HL-60 (cell line): ENCODE results near the gene SKI.

Source experiments
- DNase-seq, 2 experiments: peaks; one replicate each; pipeline ENCODE4 v3.0.0-alpha.2; 2010 to 2020; ENCODE audit warnings: low read depth in 1 of 2, low spot score in 1 of 2
- H3K27ac ChIP-seq: fragments of 250-450 bp; sonication (Bioruptor Pico); replicated peaks from 2 replicates; pipeline ENCODE4 v1.5.1; 2020; ENCODE audit warnings: mild to moderate bottlenecking, moderate library complexity
- H3K27me3 ChIP-seq: fragments of 250-450 bp; sonication (Bioruptor Pico); 2 replicates; pipeline ENCODE4 v1.5.1; 2021; ENCODE audit warnings: mild to moderate bottlenecking, moderate library complexity; ENCODE audit not compliant: insufficient read depth, poor library complexity, severe bottlenecking
- H3K4me3 ChIP-seq: replicated peaks from 2 replicates; pipeline ENCODE4 v1.5.1; 2011; ENCODE audit warnings: mild to moderate bottlenecking, control low read depth, low read length; ENCODE audit not compliant: insufficient read depth
- CTCF ChIP-seq: IDR thresholded peaks from one replicate; pipeline ENCODE4 v1.5.1; 2011; ENCODE audit warnings: low read length, control low read depth, inconsistent platforms; ENCODE audit not compliant: insufficient read depth
- GABPA ChIP-seq: IDR thresholded peaks from 2 replicates; pipeline ENCODE4 v1.6.1; 2012; ENCODE audit warnings: low read depth
- POLR2AphosphoS5 ChIP-seq: IDR thresholded peaks from 2 replicates; pipeline ENCODE4 v1.6.1; 2012; ENCODE audit warnings: low read depth
- REST ChIP-seq: IDR thresholded peaks from 2 replicates; pipeline ENCODE4 v1.6.1; 2012; ENCODE audit warnings: low read depth; ENCODE audit not compliant: insufficient replicate concordance
- SPI1 ChIP-seq: IDR thresholded peaks from 2 replicates; pipeline ENCODE4 v1.6.1; 2012; ENCODE audit warnings: low read depth, mild to moderate bottlenecking, borderline replicate concordance

SKI gene

GRCh38 chr1:2224631-2225428, 3.3 kb upstream of the SKI start:
- no peak for DNase-seq
- Histone ChIP-seq H3K27me3 (peaks cover 5% of the 10 kb centered on the region), H3K27ac (no peak overlapping the region), H3K4me3 (no peak overlapping the region)
- TF ChIP-seq SPI1 (no peak), POLR2AphosphoS5 (no peak), CTCF (no peak), GABPA (no peak), REST (no peak)

GRCh38 chr1:2226525-2227345, 1.4 kb upstream of the SKI start:
- no peak for TF ChIP-seq REST
- TF ChIP-seq POLR2AphosphoS5 = no peak
- TF ChIP-seq CTCF = no peak
- Histone ChIP-seq H3K27me3 (peaks cover 5% of the 10 kb centered on the region), H3K27ac (no peak overlapping the region; the same call in 1 of the 2 replicates)

GRCh38 chr1:2227346-2228156, 568 bp upstream of the SKI start:
- Histone ChIP-seq H3K27me3 (peaks cover 5% of the 10 kb centered on the region), H3K27ac (peak overlapping the region; percentile 81), H3K4me3 (peak overlapping the region; percentile 48)
- peak; percentile 88 to 92 for DNase-seq
- TF ChIP-seq GABPA (no peak), POLR2AphosphoS5 (no peak), CTCF (no peak), SPI1 (no peak), REST (no peak)

More at GRCh38 chr1:2226525-2227345, 1.4 kb upstream of the SKI start:
- DNase-seq = no peak
- H3K4me3 ChIP-seq = peak overlapping the region; percentile 48
